ENCODE measurements around the gene SHC1.
"Not testable (repeated sequence)": the region's sequence is repeated elsewhere in the genome, so short reads cannot be mapped to it uniquely, and the experiment has no call there.

Gene SHC1

DNA sequence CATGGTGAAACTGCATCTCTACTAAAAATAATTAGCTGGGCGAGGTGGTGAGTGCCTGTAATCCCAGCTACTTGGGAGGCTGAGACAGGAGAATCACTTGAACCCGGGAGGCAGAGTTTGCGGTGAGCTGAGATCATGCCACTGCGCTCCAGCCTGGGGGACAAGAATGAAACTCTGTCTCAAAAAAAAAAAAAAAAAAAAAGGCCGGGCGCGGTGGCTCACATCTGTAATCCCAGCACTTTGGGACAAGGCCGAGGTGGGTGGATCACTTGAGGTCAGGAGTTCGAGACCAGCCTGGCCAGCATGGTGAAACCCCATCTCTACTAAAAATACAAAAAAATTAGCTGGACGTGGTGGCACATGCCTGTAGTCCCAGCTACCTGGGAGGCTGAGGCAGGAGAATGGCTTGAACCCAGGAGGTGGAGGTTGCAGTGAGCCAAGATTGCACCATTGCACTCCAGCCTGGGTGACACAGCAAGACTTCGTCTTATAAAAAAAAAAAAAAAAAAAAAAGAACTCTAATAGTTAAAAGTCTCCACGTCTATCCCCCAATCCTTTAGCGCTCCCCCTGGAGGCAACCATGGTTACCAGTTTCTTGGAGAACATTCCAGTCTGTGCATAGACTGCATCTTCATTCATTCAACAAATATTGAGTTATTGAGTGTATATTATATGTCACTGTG lies 24.9 kb upstream of the SHC1 start:
- DNase-seq (ENCODE audit: low spot score), result not testable (repeated sequence)

DNA sequence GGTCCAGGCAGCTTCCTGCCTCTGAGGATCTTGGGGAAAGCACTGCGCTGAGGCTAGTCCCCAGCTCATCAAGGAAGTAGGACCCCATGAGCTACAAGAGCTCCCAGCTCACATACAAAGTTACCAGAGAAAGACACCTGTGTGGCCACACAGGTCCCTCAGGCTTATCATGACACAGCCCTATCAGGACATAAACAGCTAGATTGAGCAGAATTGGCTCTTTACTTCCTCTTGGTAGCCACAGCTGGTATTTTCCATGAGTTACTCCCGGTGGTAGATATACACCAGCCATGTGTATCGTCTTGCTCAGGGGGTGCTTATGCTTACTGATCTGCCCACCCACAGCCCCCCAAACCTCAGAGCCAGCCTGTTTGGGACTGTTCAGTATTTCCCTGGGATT lies 24.0 kb upstream of the SHC1 start:
- no peak for DNase-seq (ENCODE audit: low spot score)

DNA sequence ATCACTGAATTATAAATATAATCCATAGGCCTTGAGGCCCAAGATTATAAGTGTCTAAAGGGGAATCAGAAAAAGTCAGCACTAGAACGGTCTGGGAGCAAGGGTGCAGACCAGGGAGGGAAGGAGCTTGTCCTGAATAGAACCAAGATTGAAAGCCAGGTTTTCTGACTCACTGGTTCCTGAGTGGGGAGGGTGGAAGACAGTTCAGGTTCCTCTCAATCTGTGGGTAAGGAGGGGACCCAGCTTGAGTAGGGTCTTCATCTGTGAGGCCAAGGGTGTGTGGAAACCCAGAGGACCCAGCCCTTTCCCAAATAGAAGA lies 23.7 kb upstream of the SHC1 start:
- DNase-seq (ENCODE audit: low spot score), result no peak

DNA sequence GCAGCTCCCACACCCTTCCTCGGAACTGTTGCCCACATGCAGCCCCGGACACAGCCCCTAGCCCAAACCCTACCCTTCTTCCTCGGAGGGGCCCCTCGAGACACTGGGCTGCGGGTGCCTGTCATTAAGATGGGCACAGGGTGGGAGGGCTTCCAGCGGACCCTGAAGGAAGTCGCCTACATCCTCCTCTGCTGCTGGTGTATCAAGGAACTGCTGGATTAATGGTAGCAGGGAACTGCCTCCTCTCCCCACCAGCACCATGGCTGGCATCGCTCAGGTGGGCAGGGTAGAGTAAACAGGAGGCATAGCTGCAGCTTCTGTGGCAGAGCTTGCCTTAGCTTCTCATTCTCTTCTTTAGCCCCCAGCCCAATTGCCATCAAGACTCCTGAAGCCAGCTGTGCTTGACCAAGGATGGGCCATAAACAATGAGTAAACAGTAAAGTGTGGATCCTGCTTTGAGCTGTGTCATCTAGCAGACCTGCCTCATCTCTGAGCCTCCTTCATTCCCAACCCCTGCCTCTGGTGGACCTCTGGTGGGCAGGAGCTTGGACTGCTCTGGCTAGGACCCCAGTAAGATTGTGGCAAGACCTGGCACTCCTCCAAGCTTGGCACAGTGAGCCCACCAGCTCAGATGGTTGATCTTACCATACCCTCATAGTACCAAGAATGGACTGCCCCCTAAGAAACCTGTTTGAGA lies 23.2 kb upstream of the SHC1 start, which contains the start of gene LENEP:
Gene LENEP (plus strand): TSS at position 15 of the 697 bp plus-strand sequence. CDS start 22 bp downstream, at position 37.
- no peak for DNase-seq (ENCODE audit: low spot score)

DNA sequence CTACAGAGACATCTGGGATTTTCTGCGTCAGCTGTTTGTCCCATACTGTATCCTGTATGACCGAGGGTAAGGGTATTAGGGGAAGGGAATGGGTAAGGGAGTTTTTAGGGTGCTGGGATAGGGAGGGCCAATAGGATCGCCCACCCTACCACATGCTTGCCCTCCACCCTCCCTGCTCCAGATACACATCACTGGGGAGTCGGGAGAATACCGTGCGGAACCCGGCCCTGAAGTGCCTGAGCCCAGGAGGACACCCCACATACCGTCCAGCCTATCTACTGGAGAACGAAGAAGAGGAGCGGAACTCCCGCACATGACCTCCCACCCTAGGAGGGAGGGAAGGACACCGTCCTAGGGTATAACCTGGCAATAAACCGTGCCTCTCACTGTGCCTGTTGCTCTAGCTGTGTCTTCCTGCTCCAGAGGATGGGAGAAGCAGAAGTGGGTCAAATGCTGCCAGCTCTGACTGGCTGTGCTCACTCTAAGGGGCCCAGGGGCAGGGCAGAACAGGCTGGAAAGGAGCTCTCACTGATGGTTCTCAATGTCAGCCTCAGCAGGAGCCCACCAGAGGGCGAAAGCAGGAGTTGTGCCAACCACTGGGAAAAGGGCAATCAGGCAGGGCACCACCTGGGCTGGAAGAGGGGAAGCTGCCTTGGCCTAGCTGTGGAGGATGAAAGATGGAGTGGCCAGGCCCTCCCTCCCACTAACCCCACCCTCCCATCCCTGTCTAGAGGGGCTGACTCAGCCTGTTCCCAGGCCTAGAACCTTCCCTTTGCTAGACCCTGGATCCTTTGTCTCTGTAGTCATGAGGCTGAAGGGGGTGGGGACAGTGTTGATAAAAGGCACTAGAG lies 22.4 kb upstream of the SHC1 start:
- DNase-seq (ENCODE audit: low spot score), result no peak

DNA sequence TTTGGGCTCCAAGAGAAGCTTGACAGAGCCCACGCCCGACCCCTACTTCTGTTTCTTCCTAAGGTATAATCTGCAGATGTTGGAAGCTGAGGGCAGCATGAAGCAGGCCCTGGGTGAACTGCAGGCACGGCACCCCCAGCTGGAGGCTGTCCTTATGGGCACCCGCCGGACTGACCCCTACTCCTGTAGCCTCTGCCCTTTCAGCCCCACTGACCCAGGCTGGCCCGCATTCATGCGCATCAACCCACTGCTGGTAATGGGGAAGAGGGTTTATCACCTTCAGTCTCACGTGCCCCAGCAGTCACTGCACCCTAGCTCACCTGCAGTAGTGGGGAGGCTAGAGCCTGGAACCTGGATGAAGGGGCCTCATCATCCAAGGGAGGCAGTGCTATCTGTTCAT lies 19.7 kb upstream of the SHC1 start:
- no peak for DNase-seq (ENCODE audit: low spot score)

DNA sequence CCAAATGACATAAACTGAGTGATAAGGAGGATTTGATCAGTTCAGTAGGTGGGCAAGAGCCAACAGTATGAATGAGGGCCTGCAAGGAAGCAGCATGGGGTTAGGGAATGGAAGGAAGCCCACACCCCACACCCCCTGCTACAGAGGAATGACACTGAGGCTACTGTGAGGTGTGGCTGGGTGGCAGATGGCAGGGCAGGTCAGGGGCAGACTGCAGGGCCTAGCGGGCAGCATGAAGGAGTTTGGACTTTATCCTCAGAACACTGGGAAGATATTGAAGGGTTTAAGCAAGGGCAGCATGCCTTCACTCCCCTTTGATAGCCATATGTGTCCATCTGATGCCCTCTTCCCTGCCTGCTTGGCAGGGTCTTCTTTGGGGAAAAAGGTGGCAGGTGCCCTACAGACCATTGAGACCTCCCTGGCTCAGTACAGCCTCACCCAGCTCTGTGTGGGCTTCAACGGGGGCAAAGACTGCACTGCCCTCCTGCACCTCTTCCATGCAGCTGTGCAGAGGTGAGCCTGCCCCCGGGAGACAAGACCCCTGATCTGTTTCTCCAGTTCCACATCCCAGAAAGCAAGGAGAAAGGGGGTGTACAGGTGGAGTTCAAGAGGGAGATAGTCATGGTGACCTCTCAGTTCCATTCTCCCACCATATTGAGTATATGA lies 18.8 kb upstream of the SHC1 start:
- no peak for DNase-seq (ENCODE audit: low spot score)

DNA sequence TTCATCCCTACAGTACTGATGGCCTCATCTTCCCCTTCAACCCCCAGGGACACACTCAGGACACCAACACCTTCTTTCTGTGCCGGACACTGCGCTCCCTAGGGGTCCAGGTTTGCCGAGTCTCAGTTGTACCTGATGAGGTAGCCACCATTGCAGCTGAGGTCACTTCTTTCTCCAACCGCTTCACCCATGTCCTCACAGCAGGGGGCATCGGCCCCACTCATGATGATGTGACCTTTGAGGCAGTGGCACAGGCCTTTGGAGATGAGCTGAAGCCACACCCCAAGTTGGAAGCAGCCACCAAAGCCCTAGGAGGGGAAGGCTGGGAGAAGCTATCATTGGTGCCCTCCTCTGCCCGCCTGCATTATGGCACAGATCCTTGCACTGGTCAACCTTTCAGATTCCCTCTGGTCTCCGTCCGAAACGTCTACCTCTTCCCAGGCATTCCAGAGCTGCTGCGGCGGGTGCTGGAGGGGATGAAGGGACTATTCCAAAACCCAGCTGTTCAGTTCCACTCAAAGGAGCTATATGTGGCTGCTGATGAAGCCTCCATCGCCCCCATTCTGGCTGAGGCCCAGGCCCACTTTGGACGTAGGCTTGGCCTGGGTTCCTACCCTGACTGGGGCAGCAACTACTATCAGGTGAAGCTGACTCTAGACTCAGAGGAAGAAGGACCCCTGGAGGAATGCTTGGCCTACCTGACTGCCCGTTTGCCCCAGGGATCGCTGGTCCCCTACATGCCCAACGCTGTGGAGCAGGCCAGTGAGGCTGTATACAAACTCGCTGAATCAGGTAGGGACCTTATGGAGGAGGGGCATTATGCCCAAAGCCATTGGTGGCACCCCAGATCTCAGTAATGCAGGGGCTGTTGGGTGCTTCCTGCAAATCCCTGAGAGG lies 17.8 kb upstream of the SHC1 start:
- no peak for DNase-seq (ENCODE audit: low spot score)

DNA sequence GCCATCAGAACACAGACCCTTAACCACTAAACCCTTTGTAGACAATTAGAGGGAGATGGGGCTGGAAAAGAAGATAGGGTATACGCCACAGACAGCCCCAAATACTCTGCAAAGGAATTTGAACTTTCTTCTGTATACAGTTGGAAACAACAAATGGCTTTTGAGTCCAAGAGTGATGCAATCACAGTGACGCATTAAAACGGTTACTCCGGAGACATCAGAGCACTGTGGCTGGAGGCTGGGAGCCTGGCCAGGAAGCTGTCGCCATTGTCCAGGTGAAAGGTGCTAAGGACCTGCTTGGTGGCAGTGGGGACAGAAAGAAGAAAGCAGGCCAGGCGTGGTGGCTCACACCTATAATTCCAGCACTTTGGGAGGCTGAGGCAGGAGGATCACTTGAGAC lies 16.8 kb upstream of the SHC1 start:
- no peak for DNase-seq (ENCODE audit: low spot score)

DNA sequence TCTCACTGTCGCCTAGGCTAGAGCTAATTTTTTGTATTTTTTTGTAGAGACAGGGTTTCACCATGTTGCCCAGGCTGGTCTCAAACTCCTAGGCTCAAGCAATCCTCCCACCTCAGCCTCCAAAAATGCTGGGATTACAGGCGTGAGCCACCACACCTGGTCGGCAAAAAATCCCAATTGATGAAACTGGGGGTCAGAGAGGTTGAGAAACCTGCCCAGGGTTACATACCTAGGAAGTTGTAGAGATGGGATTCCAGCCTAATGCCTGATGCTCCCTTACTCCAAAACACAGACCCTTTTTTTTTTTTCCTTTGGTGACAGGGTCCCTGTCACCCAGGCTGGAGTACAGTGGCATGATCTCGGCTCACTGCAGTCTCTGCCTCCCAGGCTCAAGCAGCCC lies 16.2 kb upstream of the SHC1 start:
- not testable (repeated sequence) for DNase-seq (ENCODE audit: low spot score)

DNA sequence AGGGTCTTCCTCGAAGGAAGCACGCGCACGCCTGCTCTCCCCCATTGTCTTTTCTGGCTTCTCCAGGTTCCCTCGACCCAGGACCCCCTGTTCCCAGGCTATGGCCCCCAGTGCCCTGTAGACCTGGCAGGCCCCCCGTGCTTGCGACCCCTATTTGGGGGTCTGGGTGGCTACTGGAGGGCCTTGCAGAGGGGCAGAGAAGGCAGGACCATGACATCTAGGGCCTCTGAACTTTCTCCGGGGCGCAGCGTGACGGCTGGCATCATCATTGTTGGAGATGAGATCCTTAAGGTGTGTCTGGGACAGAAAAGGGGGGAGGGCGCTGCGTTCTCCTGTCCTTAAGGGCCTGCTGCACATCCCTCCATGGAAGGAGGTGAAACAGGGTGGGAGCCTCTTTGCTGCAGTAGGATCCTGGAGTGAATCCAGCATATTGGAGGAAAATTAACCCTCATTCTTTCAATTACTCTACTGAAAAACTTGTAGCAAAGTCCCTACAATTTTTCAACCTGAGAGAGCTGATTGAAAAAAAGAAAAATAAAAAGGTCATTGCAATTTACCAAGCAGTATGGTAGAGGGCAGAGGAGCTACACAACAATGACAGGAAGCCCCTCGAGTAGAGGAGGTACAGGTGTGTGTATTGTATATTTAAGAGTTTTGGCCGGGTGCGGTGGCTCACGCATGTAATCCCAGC lies 13.4 kb upstream of the SHC1 start:
- no peak for DNase-seq (ENCODE audit: low spot score)

DNA sequence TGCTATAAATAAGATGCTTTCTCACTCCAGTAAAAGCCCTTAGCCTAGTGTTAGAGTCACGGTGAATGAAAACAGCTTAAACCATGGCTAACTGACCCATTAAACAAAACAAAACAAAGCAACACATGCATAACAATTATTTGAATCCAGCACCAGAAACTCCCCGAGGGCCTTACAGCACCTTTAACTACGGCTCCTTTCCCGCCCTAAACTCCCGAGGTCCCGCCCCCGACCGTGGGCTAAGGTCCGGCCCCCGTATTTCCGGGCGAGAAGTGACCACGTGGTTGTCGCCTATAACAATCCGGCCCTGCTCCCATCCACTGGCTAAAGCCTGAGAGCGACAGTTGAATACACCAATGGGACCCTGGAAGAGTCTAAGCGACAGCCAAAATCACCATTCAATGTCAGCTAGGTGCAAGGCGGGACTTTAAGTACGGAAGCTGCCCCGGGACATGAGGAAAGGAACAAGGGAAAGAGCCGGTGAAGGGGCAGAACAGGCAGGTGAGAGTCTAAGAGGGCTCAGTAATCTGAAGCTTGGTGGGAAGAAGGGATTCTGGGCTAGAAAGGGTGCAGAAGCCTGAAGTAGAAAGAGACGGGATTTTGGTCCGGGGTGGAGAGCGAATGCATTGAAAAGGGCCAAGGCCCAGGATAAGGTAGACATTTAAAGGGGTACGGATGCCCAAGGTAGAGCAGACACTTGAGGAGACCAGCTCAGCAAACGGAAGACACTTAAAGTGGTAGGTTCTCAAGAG lies 12.5 kb upstream of the SHC1 start, which contains the start of gene FLAD1:
Gene FLAD1 (plus strand): TSS at position 448 of the 752 bp plus-strand sequence. CDS start 351 bp downstream, outside the sequence.
- peak; percentile 98 for DNase-seq (ENCODE audit: low spot score)

DNA sequence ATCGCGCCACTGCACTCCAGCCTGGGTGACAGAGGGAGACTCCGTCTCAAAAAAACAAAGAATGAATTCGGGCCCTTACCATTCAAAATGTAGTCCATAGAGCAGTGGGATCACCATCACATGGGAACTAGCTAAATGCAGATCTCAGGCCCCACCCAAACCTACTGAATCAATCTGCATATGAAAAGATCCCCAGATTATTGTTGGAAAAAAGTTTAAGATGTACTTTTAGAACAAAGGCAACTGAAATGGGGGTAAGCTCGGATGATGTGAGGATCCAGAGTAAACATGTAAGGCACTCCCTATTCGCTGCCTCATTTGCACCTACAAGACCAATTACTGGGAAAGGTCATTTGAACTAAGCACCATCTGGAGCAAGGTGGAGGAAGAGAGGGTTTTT lies 11.8 kb upstream of the SHC1 start:
- no peak for DNase-seq (ENCODE audit: low spot score)

DNA sequence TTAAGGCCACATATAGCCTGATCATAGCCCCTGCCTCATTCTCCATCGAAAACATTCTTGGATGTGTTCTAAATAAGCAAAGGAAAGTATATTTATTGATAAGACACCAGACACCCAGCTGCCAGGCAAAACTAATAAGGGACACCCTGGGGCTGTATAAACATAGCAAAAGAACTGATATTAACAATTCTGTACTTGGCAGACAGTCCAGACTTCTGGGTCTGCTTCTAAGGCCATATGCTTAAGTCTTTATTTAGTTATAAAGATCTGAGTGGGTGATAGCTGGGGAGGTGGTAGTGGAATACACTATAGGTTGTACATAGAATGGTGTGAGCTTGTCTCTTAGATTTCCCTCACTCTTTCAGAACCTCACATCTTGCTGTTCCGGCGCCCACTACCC lies 7.8 kb upstream of the SHC1 start:
- DNase-seq (ENCODE audit: low spot score), result no peak

DNA sequence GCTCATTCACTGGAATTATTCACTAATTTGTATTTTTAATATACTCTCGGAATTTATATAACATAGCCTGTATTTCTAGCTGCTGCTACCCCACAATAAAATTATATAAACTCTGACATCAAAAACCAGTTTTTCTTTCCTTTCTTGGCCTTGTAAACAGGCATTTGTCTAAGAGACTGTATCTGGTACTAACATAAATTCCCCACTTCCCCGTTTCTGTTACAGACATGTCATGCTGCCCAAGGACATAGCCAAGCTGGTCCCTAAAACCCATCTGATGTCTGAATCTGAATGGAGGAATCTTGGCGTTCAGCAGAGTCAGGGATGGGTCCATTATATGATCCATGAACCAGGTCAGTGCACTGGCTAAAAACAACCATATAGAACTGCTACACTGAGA lies 7.2 kb upstream of the SHC1 start:
- not testable (repeated sequence) for DNase-seq (ENCODE audit: low spot score)

DNA sequence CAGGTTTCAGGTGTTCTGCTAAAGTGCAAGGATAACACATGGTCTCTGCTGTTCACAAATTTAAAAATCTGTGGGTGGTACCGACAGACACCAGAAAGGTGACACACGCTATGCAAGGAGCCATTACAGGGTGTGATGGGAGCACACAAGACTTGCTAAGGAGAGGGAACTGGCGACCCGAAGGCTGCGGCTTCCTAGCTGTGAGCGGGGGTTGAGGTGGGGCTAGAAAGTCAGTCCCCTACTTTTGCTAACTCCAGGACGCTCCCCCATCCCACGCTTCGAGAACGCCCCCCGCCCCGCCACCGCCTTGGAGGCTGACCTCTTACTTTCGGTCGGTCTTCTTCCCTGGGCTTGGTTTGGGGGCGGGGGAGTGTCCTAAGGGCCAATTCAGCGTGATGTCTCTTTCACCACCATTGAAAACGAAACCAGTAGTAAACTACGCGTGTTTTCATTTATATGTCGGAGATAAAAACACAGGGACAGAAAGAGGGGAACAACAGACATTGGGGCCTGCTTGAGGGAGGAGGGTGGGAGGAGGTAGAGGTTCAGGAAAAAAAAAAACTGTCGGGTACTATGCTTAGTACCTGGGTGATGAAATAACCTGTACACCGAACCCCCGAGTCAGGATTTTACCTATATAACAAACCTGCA lies 5.0 kb upstream of the SHC1 start:
- DNase-seq (ENCODE audit: low spot score), result peak; percentile 42

DNA sequence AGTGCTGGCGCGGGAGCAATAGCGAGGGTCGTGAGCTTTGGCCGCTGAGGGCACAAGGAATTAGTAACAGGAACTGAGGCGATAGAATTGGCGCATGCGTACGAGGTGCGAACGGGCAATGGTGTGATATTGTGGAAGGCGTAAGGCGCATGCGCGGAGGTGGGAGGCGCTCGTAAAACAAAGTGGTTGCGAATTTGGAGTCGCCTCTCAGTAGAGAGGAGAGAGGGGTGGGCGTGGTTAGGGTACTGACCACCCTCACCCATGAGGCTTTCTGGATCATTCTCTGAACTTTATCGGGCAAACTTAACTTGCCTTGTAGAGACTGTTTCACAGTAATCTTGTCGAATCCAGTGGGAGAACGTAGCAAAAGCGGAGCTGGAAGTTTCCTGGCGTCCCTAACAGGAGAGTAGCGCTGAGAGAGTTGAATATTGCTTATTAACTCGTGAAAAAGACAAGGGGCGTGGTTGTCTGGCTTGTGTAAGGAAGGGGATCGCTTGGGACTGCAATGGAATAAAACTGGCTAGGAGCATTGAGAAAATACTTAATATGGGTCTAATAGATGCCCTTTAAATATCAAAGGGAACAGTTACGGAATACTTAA lies 4.4 kb upstream of the SHC1 start:
- peak; percentile 98 for DNase-seq (ENCODE audit: low spot score)

DNA sequence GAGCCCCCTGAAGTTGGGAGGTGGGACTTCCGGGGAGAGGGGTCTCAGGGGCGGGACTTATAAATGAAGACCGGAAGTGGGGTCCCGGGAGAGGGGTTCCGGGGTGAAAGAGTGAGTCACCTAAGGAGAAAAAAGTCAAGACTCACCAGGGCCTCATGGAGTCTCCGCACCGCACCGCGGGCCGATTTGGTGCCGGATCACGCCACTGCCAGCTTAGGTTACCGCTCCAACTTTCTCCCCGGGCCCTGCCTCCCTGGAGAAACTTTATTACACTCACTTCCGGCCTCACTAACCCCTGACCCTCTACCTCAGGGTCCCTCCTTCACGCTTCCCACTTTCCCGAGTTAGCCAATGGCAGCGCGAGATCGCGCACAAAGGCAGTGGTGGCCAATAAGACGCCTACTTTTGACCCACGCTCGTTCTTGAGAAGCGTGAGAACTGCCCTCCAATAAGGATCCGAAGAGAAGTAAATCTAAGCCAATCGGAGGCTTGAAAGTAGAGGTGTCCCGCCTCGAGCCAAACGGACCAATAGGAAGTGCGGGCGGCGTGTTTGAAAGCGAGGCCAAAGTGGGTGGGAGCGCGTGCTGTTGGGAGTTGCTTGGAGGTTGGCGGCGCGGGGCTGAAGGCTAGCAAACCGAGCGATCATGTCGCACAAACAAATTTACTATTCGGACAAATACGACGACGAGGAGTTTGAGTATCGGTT lies 3.7 kb upstream of the SHC1 start, which contains the start of gene CKS1B:
Gene CKS1B (plus strand): TSS at position 580 of the 706 bp plus-strand sequence. CDS start 65 bp downstream, at position 645.
- peak; percentile 100 for DNase-seq (ENCODE audit: low spot score)
